ENCODE measurements around the gene KAZN. TPM values are rescaled to one million over a fixed set of nuclear protein-coding genes. Genes with fewer than 3 reads are reported as not detected.

Gene KAZN
- polyA plus RNA-seq, 1 of the 3 experiments (the other 2 are of a cell fraction) = 6.8 TPM

DNA sequence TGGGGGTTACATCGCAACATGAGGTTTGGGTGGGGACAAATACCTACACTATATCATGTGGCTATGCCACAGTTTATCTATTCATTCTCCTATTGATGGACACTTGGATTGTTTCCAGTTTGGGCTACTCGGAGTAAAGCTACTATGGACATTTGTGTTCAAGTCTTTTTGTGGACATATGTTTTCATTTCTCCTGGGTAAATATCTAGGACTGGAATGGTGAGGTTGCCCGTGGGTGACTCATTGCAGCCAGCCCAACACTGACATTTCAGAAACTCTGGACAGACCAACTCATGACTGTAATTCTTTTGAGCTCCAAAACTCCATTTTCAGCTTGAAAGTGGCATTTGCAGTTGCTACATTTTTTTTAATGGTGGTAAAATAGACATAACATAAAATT lies 82.7 kb downstream of the KAZN start:
- Histone ChIP-seq H3K27ac (ENCODE audit: low read depth in 2 of 2, low read length in 1 of 2) (no peak overlapping the region), H3K79me2 (ENCODE audit: insufficient read depth) (no peaks in the 10 kb centered on the region), H3K4me3 (ENCODE audit: low read depth in 2 of 2, low read length in 1 of 2) (no peak overlapping the region), H4K20me1 (ENCODE audit: insufficient read depth) (no peaks in the 10 kb centered on the region), H3K9me3 (no peaks in the 10 kb centered on the region), H3K27me3 (ENCODE audit: insufficient read depth) (no peaks in the 10 kb centered on the region), H3K9me2 (no peaks in the 10 kb centered on the region), H3F3A (replicated peaks; ENCODE audit: insufficient read depth) (no peaks in the 10 kb centered on the region), H3K36me3 (replicated peaks in 1 of 2; ENCODE audit: control insufficient read depth in 1 of 2, insufficient read depth in 2 of 2, low read length in 1 of 2) (no peaks in the 10 kb centered on the region), H3K4me1 (ENCODE audit: control insufficient read depth in 1 of 2, insufficient read depth in 2 of 2, low read depth in 1 of 2, low read length in 1 of 2) (peaks cover 0 to 5% of the 10 kb centered on the region in 2 experiments; a peak in 1 of 4 replicates), H3K4me2 (no peak overlapping the region), H3K9ac (no peak overlapping the region), H2AFZ (ENCODE audit: low read depth) (no peak overlapping the region)
- CTCF ChIA-PET = interaction anchor here (1.7 kb wide), 1 partner anchor 12 kb away, joined by 4 read pairs; no protein-coding TSS in a partner anchor
- POLR2A ChIA-PET = no interaction called here
- DNase-seq = no peak
- TF ChIP-seq MEF2A (IDR thresholded peaks at IDR 0.05; ENCODE audit: borderline replicate concordance, low read depth) (no peak), GATA2 (CRISPR knock-in tag; IDR thresholded peaks at IDR 0.05) (no peak), GABPA (IDR thresholded peaks at IDR 0.05; ENCODE audit: low read depth) (no peak), RXRA (IDR thresholded peaks at IDR 0.05; ENCODE audit: borderline replicate concordance, low read depth) (no peak), YY1 (IDR thresholded peaks at IDR 0.05; ENCODE audit: low read depth) (no peak), ELF1 (IDR thresholded peaks at IDR 0.05) (no peak), TAF1 (IDR thresholded peaks at IDR 0.05; ENCODE audit: borderline replicate concordance, low read depth, low read length) (no peak), EP300 (IDR thresholded peaks at IDR 0.05; ENCODE audit: borderline replicate concordance in 1 of 2, low read depth in 1 of 2, low read length in 1 of 2) (no peak), MXI1 (IDR thresholded peaks at IDR 0.05; ENCODE audit: low read depth, low read length) (no peak), RAD21 (IDR thresholded peaks at IDR 0.05; ENCODE audit: low read length) (no peak), NRF1 (IDR thresholded peaks at IDR 0.05; ENCODE audit: low read depth, low read length) (no peak), FOSL2 (IDR thresholded peaks at IDR 0.05; ENCODE audit: borderline replicate concordance, low read depth) (no peak), JUND (IDR thresholded peaks at IDR 0.05) (no peak), MAX (IDR thresholded peaks at IDR 0.05; ENCODE audit: low read depth) (no peak), TCF12 (IDR thresholded peaks at IDR 0.05) (no peak)
- TF ChIP-seq, protein P1, sequence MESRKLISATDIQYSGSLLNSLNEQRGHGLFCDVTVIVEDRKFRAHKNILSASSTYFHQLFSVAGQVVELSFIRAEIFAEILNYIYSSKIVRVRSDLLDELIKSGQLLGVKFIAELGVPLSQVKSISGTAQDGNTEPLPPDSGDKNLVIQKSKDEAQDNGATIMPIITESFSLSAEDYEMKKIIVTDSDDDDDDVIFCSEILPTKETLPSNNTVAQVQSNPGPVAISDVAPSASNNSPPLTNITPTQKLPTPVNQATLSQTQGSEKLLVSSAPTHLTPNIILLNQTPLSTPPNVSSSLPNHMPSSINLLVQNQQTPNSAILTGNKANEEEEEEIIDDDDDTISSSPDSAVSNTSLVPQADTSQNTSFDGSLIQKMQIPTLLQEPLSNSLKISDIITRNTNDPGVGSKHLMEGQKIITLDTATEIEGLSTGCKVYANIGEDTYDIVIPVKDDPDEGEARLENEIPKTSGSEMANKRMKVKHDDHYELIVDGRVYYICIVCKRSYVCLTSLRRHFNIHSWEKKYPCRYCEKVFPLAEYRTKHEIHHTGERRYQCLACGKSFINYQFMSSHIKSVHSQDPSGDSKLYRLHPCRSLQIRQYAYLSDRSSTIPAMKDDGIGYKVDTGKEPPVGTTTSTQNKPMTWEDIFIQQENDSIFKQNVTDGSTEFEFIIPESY (IDR thresholded peaks at IDR 0.05; ENCODE audit: borderline replicate concordance, low read depth) = no peak
- WGBS (ENCODE audit: low lambda C conversion rate) = 55% methylated on average over 3 of the region's 3 CpGs

GRCh38 chr1:14682941-14683621 lies 84.6 kb downstream of the KAZN start:
- Histone ChIP-seq H4K20me1 (ENCODE audit: insufficient read depth) (no peaks in the 10 kb centered on the region), H3K79me2 (ENCODE audit: insufficient read depth) (no peaks in the 10 kb centered on the region), H3K36me3 (replicated peaks in 1 of 2; ENCODE audit: control insufficient read depth in 1 of 2, insufficient read depth in 2 of 2, low read length in 1 of 2) (no peaks in the 10 kb centered on the region), H3K9me3 (no peaks in the 10 kb centered on the region), H3K4me1 (ENCODE audit: control insufficient read depth in 1 of 2, insufficient read depth in 2 of 2, low read depth in 1 of 2, low read length in 1 of 2) (peaks cover 0 to 5% of the 10 kb centered on the region in 2 experiments; a peak in 1 of 4 replicates), H3F3A (replicated peaks; ENCODE audit: insufficient read depth) (no peaks in the 10 kb centered on the region), H2AFZ (ENCODE audit: low read depth) (no peak overlapping the region), H3K9ac (no peak overlapping the region), H3K4me3 (ENCODE audit: low read depth in 2 of 2, low read length in 1 of 2) (no peak overlapping the region), H3K27me3 (ENCODE audit: insufficient read depth) (no peaks in the 10 kb centered on the region), H3K4me2 (no peak overlapping the region), H3K27ac (ENCODE audit: low read depth in 2 of 2, low read length in 1 of 2) (no peak overlapping the region), H3K9me2 (no peaks in the 10 kb centered on the region)
- WGBS (ENCODE audit: low lambda C conversion rate) = 14% methylated on average over 15 of the region's 15 CpGs
- POLR2A ChIA-PET = interaction anchor here (0.6 kb wide), 1 partner anchor 358 kb away, joined by 4 read pairs; no protein-coding TSS in a partner anchor
- DNase-seq = peak; percentile 33
- CTCF ChIA-PET = no interaction called here
- TF ChIP-seq RCOR1 (IDR thresholded peaks at IDR 0.05; ENCODE audit: low read length) (no peak), FOXM1 (IDR thresholded peaks at IDR 0.05; ENCODE audit: low read depth) (no peak), EP300 (IDR thresholded peaks at IDR 0.05; ENCODE audit: borderline replicate concordance in 1 of 2, low read depth in 1 of 2, low read length in 1 of 2) (no peak), FOXJ3 (CRISPR knock-in tag; IDR thresholded peaks at IDR 0.05) (no peak)
- TF ChIP-seq, protein P1 (IDR thresholded peaks at IDR 0.05; ENCODE audit: borderline replicate concordance, low read depth) = no peak
